Peyer's patch (tissue), 4 donors: Measurements from ENCODE around the gene NDUFV3. TPM values are rescaled to one million over a fixed set of nuclear protein-coding genes. Genes with fewer than 3 reads are reported as not detected.

Experiments
- DNase-seq, 3 donors: peaks; one replicate each; pipeline ENCODE4 v3.0.0-alpha.2; 2017 to 2019
- H3K27ac ChIP-seq, 4 donors: fragments of 200-600 bp; sonication (generic); one replicate each; pipeline ENCODE4 v1.5.1; 2016 to 2019
- H3K27me3 ChIP-seq, 2 donors: fragments of 200-600 bp; sonication (generic); one replicate each; pipeline ENCODE4 v1.5.1; 2019
- H3K36me3 ChIP-seq, 3 donors: fragments of 200-600 bp; sonication (generic); one replicate each; pipeline ENCODE4 v1.5.1; 2016 to 2019
- H3K4me1 ChIP-seq, 4 donors: fragments of 200-600 bp; sonication (generic); one replicate each; pipeline ENCODE4 v1.5.1; 2016 to 2019
- H3K4me3 ChIP-seq, 4 donors: fragments of 200-600 bp; sonication (generic); 1 replicate in 3 of 4; 2 replicates in 1 of 4; pipeline ENCODE4 v1.5.1; 2016 to 2019; ENCODE audit warnings: mild to moderate bottlenecking in 1 of 4
- H3K9me3 ChIP-seq, 4 donors: fragments of 200-600 bp; sonication (generic); one replicate each; pipeline ENCODE4 v1.5.1; 2016 to 2019; ENCODE audit warnings: mild to moderate bottlenecking in 1 of 4
- POLR2A ChIP-seq, 2 donors: fragments of 450-650 bp; IDR thresholded peaks; one replicate each; pipeline ENCODE4 v1.5.1; 2017; ENCODE audit warnings: antibody characterized with exemption in 2 of 2, mild to moderate bottlenecking in 2 of 2, moderate library complexity in 2 of 2
- total RNA-seq, 4 donors: library from RNA; depleted of rRNA; stranded (reverse); fragments of >200 nt; gene quantifications; one replicate each; pipeline ENCODE4 v1.1.0, GENCODE V29; 2016
- TF ChIP-seq, protein P1 (sequence below), 6 experiments: fragments of 450-650 bp in 4 of 6; fragments of 200-600 bp in 2 of 6; sonication (generic) in 1 of 6; IDR thresholded peaks; one replicate each; pipeline ENCODE4 v1.5.1; 2017 to 2019; ENCODE audit warnings: antibody characterized with exemption in 6 of 6, mild to moderate bottlenecking in 3 of 6, moderate library complexity in 1 of 6

Gene NDUFV3
- total RNA-seq, 4 donors from 2014 or later = 32.9 to 73.4 (median 54.9) TPM

- Histone ChIP-seq H3K4me1 (no peaks in the 10 kb centered on the region), H3K27ac (no peak overlapping the region), H3K27me3 (no peaks in the 10 kb centered on the region), H3K36me3 (peaks cover 0 to 48% (median 0%) of the 10 kb centered on the region in 3 donors), H3K4me3 (no peak overlapping the region), H3K9me3 (no peaks in the 10 kb centered on the region)
- DNase-seq = peak in 2 of 3 donors; percentile 55 to 60
- TF ChIP-seq POLR2A (IDR thresholded peaks at IDR 0.05) = no peak
- TF ChIP-seq, protein P1, sequence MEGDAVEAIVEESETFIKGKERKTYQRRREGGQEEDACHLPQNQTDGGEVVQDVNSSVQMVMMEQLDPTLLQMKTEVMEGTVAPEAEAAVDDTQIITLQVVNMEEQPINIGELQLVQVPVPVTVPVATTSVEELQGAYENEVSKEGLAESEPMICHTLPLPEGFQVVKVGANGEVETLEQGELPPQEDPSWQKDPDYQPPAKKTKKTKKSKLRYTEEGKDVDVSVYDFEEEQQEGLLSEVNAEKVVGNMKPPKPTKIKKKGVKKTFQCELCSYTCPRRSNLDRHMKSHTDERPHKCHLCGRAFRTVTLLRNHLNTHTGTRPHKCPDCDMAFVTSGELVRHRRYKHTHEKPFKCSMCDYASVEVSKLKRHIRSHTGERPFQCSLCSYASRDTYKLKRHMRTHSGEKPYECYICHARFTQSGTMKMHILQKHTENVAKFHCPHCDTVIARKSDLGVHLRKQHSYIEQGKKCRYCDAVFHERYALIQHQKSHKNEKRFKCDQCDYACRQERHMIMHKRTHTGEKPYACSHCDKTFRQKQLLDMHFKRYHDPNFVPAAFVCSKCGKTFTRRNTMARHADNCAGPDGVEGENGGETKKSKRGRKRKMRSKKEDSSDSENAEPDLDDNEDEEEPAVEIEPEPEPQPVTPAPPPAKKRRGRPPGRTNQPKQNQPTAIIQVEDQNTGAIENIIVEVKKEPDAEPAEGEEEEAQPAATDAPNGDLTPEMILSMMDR (IDR thresholded peaks at IDR 0.05) = peak in 3 of 6 experiments; percentile 21 to 33 (median 24)
Observed at GRCh38 chr21:42862774-42863503, 30.2 kb upstream of the NDUFV3 start.

- H3K9me3 ChIP-seq = no peaks in the 10 kb centered on the region
- H3K36me3 ChIP-seq = peaks cover 0 to 50% (median 0%) of the 10 kb centered on the region in 3 donors
- DNase-seq = no peak
- no peaks in the 10 kb centered on the region for H3K4me1 ChIP-seq
- no peaks in the 10 kb centered on the region for H3K27me3 ChIP-seq
- no peak overlapping the region for H3K27ac ChIP-seq
- TF ChIP-seq, protein P1 (IDR thresholded peaks at IDR 0.05) = no peak
- TF ChIP-seq POLR2A (IDR thresholded peaks at IDR 0.05) = no peak
- H3K4me3 ChIP-seq = no peak overlapping the region
Observed at GRCh38 chr21:42863504-42863870, 29.6 kb upstream of the NDUFV3 start.

DNA sequence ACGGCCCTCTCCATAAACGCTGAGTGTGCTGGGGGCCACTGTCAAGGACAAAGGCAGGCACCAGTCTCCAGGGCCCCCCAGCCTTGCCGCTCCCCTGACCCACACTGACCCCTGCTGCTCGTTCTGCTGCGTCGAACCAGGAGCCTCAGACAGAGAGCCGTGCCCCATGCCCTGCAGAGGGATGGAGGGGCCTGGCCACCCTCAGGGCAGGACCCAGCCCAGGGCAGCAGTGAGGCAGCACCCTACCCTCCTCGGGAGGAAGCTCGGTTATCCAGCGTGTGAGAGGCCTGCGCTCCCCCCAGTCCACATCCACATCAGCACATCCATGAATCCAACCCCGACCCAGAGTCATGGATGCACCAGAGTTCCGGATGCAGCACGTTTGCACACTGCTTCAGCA is 28.8 kb upstream of the NDUFV3 start:
- no peaks in the 10 kb centered on the region for H3K9me3 ChIP-seq
- H3K27me3 ChIP-seq = no peaks in the 10 kb centered on the region
- no peak for TF ChIP-seq POLR2A (IDR thresholded peaks at IDR 0.05)
- TF ChIP-seq, protein P1 (IDR thresholded peaks at IDR 0.05) = no peak
- H3K4me3 ChIP-seq = no peak overlapping the region
- no peak overlapping the region for H3K27ac ChIP-seq
- H3K4me1 ChIP-seq = no peaks in the 10 kb centered on the region
- no peak for DNase-seq
- peaks cover 0 to 49% (median 0%) of the 10 kb centered on the region in 3 donors for H3K36me3 ChIP-seq

- DNase-seq = no peak
- H3K4me1 ChIP-seq = no peaks in the 10 kb centered on the region
- no peak overlapping the region for H3K4me3 ChIP-seq
- TF ChIP-seq POLR2A (IDR thresholded peaks at IDR 0.05) = no peak
- TF ChIP-seq, protein P1 (IDR thresholded peaks at IDR 0.05) = no peak
- H3K27ac ChIP-seq = no peak overlapping the region
- H3K27me3 ChIP-seq = no peaks in the 10 kb centered on the region
- no peaks in the 10 kb centered on the region for H3K9me3 ChIP-seq
- peaks cover 0 to 45% (median 0%) of the 10 kb centered on the region in 3 donors for H3K36me3 ChIP-seq
Observed at GRCh38 chr21:42864815-42865775, 28.0 kb upstream of the NDUFV3 start.

- no peaks in the 10 kb centered on the region for H3K27me3 ChIP-seq
- H3K4me1 ChIP-seq = no peaks in the 10 kb centered on the region
- peaks cover 0 to 45% (median 0%) of the 10 kb centered on the region in 3 donors for H3K36me3 ChIP-seq
- no peak overlapping the region for H3K4me3 ChIP-seq
- TF ChIP-seq POLR2A (IDR thresholded peaks at IDR 0.05) = no peak
- TF ChIP-seq, protein P1 (IDR thresholded peaks at IDR 0.05) = no peak
- DNase-seq = no peak
- no peaks in the 10 kb centered on the region for H3K9me3 ChIP-seq
- H3K27ac ChIP-seq = no peak overlapping the region
Observed at GRCh38 chr21:42865776-42866160, 27.3 kb upstream of the NDUFV3 start.
